Stimulated activated CD4-positive, alpha-beta T cell treated with anti-CD3 and anti-CD28 coated beads, Interleukin-15, amount 100 ng/mL, for 24 hours (primary cell): ENCODE measurements around the gene KIAA0753.

ENCODE experiments used
- DNase-seq: peaks from one replicate; pipeline ENCODE4 v3.0.0-alpha.2; 2020

KIAA0753 gene

DNA sequence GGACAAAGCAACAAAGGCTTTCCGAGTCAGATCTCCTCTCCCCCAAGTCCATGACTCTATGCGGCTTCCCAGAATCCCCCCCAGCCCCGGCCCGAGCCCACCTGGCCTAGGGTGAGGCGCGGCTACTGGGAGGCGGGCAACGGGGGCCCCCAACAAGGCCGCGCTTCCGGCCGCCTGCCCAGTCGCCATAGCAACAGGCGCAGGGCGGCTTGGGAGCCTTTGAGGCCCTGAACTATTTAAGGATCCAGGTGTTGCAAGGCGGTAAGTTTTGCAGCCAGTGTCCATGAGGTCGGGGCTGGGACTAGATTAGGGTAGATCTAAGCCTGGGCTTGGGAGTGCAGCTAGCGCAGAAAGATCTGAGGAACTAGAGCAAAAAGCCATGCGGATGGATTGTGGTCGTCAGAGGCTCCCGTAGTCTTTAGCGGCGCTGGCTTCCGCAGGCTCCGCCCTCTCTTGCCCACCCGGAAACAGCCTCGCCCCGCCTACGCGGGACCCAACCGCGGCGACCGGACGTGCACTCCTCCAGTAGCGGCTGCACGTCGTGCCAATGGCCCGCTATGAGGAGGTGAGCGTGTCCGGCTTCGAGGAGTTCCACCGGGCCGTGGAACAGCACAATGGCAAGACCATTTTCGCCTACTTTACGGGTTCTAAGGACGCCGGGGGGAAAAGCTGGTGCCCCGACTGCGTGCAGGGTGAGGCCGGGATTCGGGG, at the start of gene KIAA0753, which contains the start of gene TXNDC17:
Gene KIAA0753, minus strand, starts transcription at position 176 of the 711 bp plus-strand sequence. CDS start 5,608 bp downstream, outside the sequence.
Gene TXNDC17, plus strand, starts transcription at position 525 of the 711 bp plus-strand sequence. Its CDS starts 23 bp downstream, at position 548.
- DNase-seq = peak; percentile 97

- DNase-seq = no peak
Measured at GRCh38 chr17:6688944-6689343, 48.4 kb upstream of the KIAA0753 start.

- DNase-seq = no peak
Measured at GRCh38 chr17:6686026-6686425, 45.5 kb upstream of the KIAA0753 start.

GRCh38 chr17:6684881-6685767, 44.6 kb upstream of the KIAA0753 start:
- no peak for DNase-seq

GRCh38 chr17:6684460-6684783, 43.9 kb upstream of the KIAA0753 start:
- DNase-seq = no peak

DNA sequence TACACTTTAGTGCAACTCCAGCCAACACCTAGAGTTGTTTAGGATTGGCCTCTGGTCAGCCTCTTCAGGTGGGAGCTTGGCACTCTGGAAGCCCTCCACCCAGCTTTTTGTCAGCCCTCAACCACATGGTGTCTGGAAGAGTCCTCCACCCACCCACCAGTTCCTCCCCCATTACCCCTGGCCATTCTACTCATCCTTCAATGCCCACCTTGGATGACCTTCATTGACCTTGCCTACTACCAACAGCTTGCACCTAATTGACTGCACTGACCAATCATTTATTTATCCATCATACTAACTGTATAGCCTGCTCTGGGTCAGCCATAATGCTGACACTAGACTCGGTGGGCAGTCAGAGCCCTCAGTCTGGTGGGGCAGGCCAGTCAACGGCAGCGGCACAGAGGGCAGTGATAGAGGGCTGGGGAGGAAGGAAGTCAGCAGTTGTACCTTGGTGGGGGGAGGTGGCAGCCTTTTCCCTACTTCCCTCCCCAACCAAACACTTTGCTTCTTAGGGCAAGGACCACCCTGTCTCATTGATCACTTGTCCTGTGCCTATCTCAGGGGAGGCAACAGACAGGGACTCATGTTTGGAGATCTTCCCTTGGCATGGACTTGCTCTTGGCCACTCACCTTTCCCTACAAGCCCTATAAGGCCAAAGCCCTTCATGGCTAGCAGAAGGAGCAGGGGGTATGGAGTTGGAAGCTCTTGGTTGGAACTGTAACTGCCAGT, 43.4 kb upstream of the KIAA0753 start:
- DNase-seq = no peak

DNA sequence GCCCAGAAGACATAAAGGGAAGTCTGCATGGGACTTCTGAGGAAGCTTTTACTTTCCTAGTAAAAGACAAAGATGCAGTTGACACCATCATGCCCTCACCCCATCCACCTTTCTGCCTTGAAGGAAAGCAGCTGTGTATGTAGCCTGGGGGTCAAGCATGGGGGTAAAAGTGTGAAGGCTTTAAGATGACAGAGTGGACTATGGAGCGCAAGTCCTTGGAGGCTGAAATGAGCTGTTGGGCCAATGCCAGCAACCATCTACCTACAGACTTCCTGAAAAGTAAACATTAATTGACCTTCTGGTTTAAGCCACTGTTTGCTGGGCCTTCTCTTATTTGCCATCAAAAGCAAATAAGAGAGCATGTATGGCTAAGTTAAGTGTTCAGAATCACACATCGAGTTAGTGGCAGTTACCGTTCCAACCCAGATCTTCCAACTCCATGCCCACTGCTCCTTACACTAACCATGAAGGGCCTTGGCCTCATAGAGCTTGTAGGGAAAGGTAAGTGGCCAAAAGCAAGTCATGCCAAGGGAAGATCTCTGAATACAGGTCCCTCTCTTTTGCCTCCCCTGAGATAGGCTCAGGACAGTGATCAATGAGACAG, 42.7 kb upstream of the KIAA0753 start:
- DNase-seq = no peak

GRCh38 chr17:6682339-6682738, 41.8 kb upstream of the KIAA0753 start:
- no peak for DNase-seq

GRCh38 chr17:6681671-6682070, 41.2 kb upstream of the KIAA0753 start:
- DNase-seq = no peak

GRCh38 chr17:6681176-6681575, 40.7 kb upstream of the KIAA0753 start:
- DNase-seq = no peak

- no peak for DNase-seq
Measured at GRCh38 chr17:6679241-6679640, 38.7 kb upstream of the KIAA0753 start.

DNA sequence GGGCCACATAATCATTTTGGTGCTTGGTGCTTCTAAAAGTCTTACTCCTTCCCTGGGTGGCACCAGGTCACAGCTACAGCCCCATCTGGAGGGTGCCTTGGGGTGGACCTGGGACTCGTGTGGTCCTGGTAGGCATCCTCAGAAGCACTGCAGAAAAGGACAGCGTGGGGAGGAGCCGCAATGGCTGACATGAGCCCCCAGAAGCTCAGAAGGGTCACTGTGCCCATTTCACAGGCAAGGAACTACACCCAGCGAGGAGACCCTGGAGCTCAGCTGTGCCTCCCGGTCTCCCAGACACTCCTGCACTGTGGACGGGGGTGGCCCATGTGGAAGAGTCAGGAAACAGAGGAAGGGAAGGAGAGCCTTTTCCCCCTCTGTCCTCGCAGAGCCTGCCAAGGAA, 37.4 kb upstream of the KIAA0753 start:
- no peak for DNase-seq

- peak; percentile 41 for DNase-seq
Measured at GRCh38 chr17:6677158-6677831, 36.8 kb upstream of the KIAA0753 start.

- no peak for DNase-seq
Measured at GRCh38 chr17:6676802-6677157, 36.3 kb upstream of the KIAA0753 start.

DNA sequence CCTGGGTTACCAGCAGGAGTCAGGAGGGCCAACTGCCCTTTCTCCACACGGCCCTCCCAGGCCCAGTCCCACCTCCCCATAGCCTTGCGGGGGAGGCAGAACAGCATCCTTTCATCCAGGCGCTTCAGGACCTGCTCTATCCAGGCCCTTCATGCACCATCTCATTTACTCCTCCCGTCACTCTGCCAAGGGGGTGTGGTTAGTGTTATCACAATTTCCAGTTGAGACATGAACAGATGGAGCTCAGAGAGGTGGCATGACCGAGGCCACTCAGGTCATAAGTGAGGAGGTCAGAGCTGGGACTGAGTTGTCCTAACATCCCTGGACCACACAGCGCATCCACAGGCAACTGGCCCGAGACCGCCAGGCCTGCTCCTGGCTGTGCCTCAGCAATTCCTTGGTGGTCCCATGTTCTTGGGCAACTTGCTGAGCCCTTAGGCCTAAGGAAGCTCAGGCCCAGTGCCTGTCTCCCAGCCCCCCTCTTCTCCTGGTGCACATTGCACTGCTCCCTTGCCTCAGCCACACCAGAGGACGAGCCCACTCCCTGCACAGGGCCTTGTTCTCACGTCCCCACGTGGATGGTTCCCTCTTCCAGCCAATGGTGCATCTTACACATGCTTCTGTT, 34.8 kb upstream of the KIAA0753 start:
- DNase-seq = no peak

- DNase-seq = no peak
Measured at GRCh38 chr17:6674586-6674985, 34.1 kb upstream of the KIAA0753 start.

DNA sequence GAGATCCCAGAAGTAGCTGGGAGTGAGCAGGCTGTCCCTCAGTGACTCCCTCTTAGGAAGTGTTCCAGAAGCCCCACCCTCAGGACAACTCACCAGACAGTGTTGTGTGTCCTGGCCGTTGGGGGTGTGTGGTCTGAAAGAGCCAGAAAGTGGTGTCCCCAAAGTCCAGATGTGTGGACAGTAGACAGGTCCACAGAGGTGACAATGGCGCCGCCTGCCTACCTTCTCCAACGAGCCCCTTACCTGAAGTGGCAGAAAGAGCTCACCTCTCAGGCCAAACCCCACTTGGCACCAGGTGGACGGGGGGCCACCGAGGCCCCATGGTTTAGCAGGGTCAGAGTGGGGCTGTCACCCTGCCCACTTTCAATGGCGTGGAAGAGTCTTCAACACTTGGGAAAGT, 30.9 kb upstream of the KIAA0753 start:
- DNase-seq = no peak

- DNase-seq = no peak
Measured at GRCh38 chr17:6670999-6671398, 30.5 kb upstream of the KIAA0753 start.

GRCh38 chr17:6670571-6670970, 30.1 kb upstream of the KIAA0753 start:
- DNase-seq = no peak

DNA sequence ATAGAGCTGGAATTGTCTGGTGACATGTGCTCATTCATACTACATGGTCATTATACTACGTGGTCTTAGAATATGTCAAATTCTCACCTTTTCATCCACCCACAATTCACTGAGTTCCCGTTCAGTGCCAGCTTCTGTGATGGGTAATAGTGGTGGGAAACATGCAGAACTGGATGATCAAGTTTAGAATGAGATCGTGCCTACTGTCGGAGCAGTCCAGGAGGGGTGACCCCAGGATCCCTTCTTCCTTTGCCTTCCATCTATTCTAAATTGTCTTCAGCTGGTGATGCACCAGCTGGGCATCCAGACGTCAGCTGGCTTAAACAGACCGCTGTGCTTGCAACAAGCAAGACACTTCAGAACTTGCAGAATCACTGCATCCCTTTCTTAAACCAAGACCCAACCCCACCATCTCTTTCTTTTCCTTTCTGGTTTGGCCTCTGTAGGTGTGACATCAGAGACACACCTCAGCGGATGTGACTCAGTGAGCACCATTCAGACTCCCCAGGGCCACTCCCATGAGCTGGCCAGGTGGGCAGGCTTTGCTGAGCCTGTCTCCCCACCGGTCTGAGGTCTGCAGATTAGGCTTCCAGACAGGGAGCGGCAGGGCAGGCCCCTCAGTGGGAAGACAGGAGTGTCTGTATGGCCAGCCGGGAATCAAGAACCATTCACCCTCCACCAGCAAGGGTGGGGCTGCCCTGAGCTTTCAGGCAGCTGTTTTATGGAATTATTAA, 29.1 kb upstream of the KIAA0753 start:
- DNase-seq = no peak

DNA sequence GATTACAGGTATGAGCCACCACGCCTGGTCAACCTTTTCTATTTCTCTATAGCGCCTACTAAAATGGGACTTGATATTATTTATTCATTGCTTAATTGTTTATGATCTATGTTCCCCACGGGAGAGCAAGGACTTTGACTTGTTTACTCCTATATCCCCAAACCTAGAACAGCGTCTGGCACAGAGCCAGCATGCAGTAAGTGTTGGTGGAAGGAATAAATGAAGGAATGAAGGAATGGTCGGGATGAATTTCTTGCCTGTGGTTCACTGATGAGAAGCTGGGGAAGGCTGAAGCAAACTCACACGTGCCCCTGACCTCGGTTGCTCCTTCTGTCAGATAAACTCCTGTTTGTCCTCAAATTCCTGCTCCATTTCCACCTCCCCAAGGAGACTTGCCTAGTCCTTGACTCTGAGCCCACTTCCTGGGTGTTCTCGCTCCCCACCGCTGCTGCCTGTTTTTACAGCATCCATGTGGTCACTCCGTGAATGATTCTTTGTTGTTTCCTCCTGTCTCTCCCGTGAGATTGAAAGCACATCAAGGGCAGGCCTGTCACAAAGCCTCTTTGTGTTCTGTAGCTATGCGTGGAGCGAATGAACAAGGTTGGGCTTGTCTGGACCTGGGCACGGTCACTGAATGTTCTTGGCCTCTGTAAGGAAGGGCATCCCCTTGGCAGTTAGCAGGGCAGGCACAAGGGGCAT, 28.4 kb upstream of the KIAA0753 start:
- no peak for DNase-seq
